Esophagus muscularis mucosa (tissue), 4 donors: ENCODE data around the gene TRDMT1.

Experiments used
- EP300 ChIP-seq: sonication (generic); formaldehyde crosslinking; IDR thresholded peaks from one replicate; pipeline ENCODE4 v1.6.1; 2017; ENCODE audit warnings: antibody characterized with exemption
- POLR2A ChIP-seq: fragments of 450-650 bp; IDR thresholded peaks from one replicate; pipeline ENCODE4 v1.6.1; 2017; ENCODE audit warnings: antibody characterized with exemption, moderate library complexity, mild to moderate bottlenecking, low read depth
- POLR2AphosphoS5 ChIP-seq, 2 donors: sonication (generic); formaldehyde crosslinking; IDR thresholded peaks; one replicate each; pipeline ENCODE4 v1.6.1; 2017; ENCODE audit warnings: antibody characterized with exemption in 2 of 2
- TF ChIP-seq, protein P1 (sequence below), 3 experiments: fragments of 200-600 bp in 2 of 3; fragments of 450-650 bp in 1 of 3; sonication (generic) in 2 of 3; IDR thresholded peaks; one replicate each; pipeline ENCODE4 v1.5.1; 2017 to 2019; ENCODE audit warnings: antibody characterized with exemption in 3 of 3, mild to moderate bottlenecking in 2 of 3, moderate library complexity in 1 of 3

DNA sequence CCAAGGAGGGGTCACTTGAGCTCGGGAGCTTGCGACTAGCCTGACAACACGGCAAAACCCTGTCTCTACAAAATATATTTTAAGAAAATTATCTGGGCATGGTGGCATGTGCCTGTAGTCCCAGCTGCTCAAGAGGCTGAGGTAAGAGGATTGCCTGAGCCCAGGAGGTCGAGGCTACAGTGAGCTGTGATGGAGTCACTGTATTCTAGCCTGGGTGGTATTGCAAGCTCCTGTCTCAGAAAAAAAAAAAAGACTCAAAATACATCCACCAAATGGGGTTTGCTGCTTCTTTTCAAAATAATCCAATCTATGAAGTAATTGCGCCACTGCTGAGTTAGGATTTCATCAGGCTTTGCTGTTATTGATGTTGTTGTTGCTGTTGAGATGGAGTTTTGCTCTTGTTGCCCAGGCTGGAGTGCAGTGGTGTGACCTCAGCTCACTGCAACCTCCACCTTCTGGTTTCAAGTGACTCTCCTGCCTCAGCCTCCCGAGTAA is 15.5 kb upstream of the TRDMT1 start:
- TF ChIP-seq, protein P1, sequence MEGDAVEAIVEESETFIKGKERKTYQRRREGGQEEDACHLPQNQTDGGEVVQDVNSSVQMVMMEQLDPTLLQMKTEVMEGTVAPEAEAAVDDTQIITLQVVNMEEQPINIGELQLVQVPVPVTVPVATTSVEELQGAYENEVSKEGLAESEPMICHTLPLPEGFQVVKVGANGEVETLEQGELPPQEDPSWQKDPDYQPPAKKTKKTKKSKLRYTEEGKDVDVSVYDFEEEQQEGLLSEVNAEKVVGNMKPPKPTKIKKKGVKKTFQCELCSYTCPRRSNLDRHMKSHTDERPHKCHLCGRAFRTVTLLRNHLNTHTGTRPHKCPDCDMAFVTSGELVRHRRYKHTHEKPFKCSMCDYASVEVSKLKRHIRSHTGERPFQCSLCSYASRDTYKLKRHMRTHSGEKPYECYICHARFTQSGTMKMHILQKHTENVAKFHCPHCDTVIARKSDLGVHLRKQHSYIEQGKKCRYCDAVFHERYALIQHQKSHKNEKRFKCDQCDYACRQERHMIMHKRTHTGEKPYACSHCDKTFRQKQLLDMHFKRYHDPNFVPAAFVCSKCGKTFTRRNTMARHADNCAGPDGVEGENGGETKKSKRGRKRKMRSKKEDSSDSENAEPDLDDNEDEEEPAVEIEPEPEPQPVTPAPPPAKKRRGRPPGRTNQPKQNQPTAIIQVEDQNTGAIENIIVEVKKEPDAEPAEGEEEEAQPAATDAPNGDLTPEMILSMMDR (IDR thresholded peaks at IDR 0.05): no peak
- TF ChIP-seq POLR2AphosphoS5 (IDR thresholded peaks at IDR 0.05) (no peak), POLR2A (no peak), EP300 (no peak)
